Fibroblast of villous mesenchyme (primary cell): Measurements from ENCODE around the gene IRX4. TPM values are rescaled to one million over a fixed set of nuclear protein-coding genes. Genes with fewer than 3 reads are reported as not detected.
"Not testable (repeated sequence)": the region's sequence is repeated elsewhere in the genome, so short reads cannot be mapped to it uniquely, and the experiment has no call there.

Experiments
- DNase-seq: peaks from one replicate; pipeline ENCODE4 v3.0.0-alpha.2; 2010; ENCODE audit warnings: low read depth
- H3K4me3 ChIP-seq: 2 replicates; pipeline ENCODE4 v1.5.1; 2011; ENCODE audit warnings: low read depth, mild to moderate bottlenecking, low read length
- total RNA-seq: library from RNA; depleted of rRNA; stranded (reverse); fragments of >200 nt; gene quantifications from 2 replicates; pipeline ENCODE4 v1.2.3, GENCODE V29; 2012
- TF ChIP-seq, protein P1 (sequence below): IDR thresholded peaks from 2 replicates; pipeline ENCODE4 v1.5.1; 2012; ENCODE audit warnings: low read depth, mild to moderate bottlenecking, low read length; ENCODE audit not compliant: insufficient read depth

IRX4 gene
- total RNA-seq, 1 donor, result not detected

DNA sequence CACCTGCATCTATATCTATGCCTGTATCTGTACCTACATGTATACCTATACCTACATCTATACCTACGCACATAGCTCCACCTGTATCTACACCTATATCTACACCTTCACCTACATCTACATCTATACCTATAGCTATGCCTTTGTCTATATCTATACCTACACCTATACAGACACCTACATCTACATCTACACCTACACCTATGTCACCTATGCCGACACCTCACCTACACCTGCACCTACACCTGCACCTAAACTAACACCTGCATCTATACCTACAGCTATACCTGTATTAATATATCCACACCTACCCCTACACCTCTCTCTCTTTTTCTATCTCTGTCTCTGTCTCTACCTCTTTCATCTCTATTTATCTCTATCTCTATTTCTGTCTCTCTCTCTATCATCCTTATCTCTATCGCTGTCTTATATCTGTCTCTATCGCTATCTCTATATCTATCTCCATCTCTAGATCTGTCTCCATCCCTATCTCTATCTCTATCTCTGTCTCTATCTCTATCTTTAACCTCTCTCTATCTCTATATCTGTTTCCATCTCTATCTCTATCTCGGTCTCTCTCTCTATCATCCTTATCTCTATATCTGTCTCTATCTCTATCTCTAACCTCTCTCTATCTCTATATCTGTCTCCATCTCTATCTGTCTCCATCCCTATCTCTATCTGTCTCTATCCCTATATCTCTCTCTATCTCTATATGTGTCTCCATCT lies 37.9 kb downstream of the IRX4 start:
- no peak overlapping the region for H3K4me3 ChIP-seq
- TF ChIP-seq, protein P1, sequence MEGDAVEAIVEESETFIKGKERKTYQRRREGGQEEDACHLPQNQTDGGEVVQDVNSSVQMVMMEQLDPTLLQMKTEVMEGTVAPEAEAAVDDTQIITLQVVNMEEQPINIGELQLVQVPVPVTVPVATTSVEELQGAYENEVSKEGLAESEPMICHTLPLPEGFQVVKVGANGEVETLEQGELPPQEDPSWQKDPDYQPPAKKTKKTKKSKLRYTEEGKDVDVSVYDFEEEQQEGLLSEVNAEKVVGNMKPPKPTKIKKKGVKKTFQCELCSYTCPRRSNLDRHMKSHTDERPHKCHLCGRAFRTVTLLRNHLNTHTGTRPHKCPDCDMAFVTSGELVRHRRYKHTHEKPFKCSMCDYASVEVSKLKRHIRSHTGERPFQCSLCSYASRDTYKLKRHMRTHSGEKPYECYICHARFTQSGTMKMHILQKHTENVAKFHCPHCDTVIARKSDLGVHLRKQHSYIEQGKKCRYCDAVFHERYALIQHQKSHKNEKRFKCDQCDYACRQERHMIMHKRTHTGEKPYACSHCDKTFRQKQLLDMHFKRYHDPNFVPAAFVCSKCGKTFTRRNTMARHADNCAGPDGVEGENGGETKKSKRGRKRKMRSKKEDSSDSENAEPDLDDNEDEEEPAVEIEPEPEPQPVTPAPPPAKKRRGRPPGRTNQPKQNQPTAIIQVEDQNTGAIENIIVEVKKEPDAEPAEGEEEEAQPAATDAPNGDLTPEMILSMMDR, result no peak
- DNase-seq, result no peak

DNA sequence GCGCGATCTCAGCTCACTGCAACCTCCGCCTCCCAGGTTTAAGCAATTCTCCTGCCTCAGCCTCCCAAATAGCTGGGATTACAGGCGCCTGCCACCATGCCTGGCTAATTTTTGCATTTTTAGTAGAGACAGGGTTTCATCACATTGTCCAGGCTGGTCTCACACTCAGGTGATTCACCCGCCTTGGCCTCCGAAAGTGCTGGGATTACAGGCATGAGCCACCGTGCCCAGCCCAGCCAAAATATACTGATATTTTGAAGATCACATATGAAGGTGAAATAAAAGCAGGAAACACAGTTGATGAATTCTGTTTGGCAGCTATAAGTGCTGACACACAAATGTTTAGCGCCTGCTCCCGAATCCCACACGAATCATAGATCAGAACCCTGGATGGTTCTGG lies 39.0 kb downstream of the IRX4 start:
- H3K4me3 ChIP-seq, DNase-seq: not testable (repeated sequence)

DNA sequence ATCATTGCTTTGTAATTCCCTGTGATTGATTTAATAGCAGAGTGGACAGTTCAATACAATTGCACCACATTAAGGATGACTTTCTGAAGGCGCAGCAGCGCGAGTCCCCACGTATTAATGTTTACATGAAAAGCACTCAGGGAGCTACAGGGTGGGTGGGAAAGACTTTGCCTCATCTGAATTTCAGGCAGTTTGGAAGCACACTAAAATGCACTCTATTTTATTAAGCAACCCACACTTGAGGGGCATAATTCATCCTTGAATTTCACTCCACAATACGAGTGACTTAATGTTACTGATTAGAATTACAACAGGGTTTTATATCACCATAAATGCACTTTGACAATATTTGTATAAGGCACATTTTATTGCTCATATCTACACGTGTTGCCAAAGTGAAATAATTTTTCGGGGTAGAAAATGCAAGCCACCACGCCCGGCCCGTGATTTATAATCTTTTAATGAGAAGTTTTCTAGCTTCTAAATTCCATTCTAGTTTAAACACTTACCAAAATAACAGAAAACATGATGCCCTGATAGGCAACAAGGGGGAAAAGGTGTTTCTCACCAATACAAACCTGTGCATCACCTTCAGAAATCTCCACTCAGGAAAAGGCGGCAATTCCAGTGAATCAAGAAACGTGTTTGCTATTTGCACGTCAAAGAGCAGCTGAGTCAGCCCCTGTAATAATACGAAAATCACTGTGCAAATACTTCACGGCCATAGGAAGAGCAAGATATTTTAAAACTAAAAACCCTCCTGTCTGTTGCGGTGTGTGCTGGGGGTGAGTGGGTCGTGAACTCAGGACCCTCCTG lies 40.5 kb downstream of the IRX4 start:
- TF ChIP-seq, protein P1, result no peak
- no peak for DNase-seq

DNA sequence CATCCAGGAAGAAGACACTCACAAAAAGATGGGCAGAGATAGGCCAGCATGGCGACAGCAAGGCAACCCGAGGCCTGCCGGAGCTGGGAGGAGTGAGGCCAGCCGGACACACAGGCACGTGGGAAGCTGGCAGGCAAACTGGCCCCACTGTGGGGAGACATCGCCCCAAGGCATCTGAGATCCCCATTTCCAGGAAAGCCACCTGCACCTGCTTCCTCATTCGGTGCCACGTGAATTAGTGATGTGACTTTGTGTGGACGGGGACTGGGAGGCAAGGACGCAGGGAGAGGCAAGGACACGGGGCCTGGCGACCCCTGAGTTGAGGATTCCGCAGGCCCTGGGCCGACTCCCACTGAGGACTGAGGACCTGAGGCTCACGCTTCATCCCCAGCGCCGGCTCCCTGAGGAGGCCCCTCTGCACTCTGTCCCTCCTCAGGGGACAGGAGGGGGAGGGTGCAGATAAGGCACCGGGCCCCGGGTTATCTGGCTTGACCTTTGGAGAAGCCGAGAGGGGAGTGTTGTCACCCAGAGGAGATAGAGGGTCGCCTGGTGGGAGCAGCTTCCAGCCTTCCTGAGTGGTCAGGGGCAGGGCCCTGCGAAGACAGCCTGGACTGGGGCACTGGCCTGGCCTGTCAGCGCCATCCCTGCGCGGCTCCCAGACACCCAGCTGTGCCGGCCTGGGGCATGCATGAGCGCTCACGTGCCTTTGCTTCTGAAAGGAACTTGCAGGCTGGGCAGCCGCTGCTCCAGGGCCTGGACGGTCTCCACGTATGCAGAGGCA lies 41.8 kb downstream of the IRX4 start:
- DNase-seq, result no peak
- no peak overlapping the region for H3K4me3 ChIP-seq
- TF ChIP-seq, protein P1, result no peak

More for the DNA sequence above, 40.5 kb downstream of the IRX4 start:
- no peak overlapping the region for H3K4me3 ChIP-seq

DNA sequence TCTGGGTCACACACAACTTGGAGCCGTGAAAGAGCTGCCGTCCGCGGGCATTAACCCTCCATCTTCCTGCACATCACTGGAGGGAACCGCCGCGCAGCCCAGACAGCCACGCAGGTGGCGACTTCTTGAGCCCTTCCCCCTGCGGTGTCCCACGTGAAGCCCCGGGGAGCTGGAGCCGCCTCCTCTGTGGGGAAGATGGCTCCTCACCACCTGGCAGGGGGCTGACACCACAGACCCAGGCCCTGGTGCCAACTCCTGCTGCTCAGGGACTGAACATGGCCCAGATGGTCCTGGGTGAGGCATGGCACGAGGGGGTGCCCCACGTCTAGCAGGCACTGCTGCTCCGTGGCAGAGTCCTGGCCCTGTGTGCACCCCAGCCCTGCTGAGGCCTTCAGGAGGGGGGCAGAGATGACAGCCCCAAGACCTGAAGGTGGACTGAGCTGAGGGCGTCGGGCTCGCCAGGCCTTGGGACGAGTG lies 42.6 kb downstream of the IRX4 start:
- no peak overlapping the region for H3K4me3 ChIP-seq
- TF ChIP-seq, protein P1, result no peak
- no peak for DNase-seq

DNA sequence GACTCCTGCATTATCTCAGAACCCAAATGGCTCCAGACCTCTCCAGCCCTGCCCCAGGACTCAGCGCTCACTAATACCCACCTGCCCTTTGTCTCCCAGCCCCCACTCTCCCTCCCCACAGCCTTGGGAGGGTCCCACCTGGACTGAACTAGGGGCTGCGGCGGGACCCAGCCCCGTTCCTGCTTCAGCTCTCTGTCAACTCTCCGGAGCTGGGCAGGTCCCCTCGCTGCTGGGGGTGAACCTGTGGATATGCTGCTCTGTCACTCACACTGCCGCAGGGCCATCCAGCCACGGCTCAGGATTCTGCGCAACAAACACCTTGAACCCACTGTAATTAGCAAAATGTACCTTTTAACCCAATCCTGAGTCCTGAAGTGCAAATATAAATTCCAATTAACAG lies 44.7 kb downstream of the IRX4 start:
- TF ChIP-seq, protein P1, result no peak
- DNase-seq, result no peak
- no peak overlapping the region for H3K4me3 ChIP-seq
